ENCODE results near the gene INPP4A.

- TF ChIP-seq CTCF (optimal IDR thresholded peaks at IDR 0.05 in 1 of 3, IDR thresholded peaks at IDR 0.05 in 1 of 3, conservative IDR thresholded peaks at IDR 0.05 in 1 of 3; ENCODE audit: extremely low read depth in 1 of 3, insufficient read depth in 2 of 3, low read length in 3 of 3) (no peak), EZH2 (IDR thresholded peaks at IDR 0.05; ENCODE audit: low read length) (no peak)
These were observed 2.2 kb downstream of the INPP4A start for GRCh38 chr2:98446850-98447249.
